HG02623 (cell line): Measurements from ENCODE around the gene SIPA1L2.

Experiments
- ATAC-seq: cut with Tn5 transposase; IDR thresholded peaks from one replicate; pipeline ENCODE4 v1.9.1; 2021; ENCODE audit warnings: moderate library complexity; ENCODE audit not compliant: unreplicated experiment

The SIPA1L2 gene

DNA sequence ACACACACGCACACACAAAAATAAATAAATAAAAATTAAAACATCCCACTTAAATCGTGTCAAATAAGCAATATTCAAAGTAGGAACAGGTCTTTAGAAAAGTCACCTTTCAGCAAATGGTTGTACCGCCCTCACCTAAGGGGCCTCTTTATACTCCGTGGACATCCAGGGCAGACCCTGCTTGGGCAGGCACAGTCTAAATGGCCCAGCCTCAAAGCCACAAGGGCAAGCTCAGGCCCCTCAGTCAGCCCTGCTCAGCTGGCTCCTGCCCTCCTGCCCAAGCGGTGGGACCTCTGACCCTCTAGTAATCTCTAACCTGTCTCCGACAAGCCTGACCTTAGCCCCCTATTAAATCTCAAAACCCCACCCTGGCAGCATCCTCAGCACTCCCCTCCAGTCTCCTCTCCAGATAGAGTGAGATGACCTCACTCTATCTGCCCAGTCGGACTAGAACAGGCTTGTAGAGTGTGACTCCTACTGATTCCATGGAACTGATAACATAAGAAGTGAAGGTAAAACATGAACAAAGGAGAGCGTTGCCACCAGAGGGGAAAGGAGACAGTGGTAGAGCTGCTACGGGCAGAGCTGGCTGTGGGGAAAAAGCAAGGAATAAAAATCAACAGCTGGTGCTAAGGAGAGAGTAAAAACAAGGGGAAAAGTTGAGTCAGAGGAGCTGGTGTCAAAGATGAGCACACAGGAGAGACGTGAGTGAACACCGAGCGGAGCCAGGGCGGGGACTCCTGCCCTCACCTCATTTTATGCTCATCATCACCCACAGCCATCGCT lies 36.0 kb downstream of the SIPA1L2 start:
- ATAC-seq = no peak

DNA sequence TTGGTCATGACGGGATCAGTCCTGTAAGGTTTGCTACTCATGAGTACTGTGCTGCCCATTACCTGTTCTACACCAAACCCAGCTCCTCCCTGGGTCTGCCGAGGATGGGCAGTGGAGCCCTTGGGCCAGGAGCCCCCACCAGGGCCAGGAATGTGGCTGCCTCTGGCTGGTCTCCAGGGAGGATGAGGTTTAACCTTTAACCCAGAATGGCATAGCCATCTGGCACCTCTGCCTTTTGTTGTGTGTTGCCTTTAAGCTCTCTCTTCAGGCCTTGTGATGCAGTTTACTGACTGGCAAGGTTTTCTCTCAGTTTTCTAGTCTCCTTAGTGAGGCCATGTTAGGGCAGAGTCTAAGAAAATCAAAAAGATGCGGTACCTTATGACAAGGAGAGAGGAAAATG lies 38.6 kb downstream of the SIPA1L2 start:
- no peak for ATAC-seq

DNA sequence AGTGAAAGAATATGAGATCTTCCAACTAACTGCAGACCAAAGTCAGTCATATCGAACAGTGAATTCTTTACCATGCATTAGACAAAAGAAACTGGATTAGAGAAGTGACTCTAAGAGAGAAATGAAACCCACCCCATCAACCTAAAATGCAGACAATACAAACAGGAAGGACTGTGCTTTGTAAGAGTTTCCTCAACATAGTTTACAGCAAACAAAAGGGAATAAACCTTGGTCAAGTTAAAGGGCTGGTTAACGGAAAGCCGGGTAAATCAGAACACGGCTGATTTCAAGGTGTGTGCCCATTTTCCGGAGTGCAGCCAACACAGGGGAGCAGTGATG lies 39.2 kb downstream of the SIPA1L2 start:
- ATAC-seq = peak; percentile 84

DNA sequence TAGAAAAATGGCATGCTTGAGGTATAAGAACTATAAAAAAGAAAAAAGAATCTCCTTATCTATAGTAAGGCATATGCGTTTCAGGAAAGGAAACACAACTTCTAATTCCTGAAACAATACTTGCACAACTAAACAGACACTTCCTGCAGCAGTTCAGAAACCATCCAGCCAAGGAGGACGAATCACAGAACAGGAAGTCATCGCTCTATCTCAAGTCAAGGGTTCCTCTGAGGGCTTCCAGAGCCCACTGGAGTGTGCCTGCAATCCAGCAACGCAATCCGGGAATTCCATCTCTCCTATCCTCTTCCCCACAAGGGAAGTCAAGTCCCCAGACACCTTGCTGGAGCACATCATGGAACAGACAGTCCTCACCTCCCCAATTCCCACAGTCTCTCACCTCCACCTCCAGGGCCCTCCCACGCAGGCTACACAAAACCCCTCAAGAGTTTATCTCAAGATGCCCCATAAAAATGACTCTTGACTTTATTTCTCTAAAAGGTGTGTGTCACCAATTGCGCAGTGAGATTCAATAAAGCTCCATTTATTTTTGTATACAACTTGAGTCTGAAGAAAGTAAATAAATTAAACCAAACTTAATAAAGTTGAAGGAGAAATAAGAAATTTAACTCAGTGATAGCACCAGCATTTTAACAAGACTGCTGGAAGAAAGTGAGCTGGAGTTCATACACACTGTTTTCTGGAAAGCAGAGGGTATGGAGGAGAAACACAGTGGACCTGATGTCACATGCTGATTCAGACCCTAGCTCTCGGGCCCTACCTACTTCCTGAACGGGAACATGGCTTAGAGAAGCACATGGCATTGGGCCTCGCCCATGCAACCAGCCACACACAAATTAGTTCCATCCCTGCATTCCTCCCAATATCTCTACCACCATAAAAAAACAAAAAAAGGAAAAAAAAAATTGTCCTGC lies 39.9 kb downstream of the SIPA1L2 start:
- peak; percentile 26 for ATAC-seq

DNA sequence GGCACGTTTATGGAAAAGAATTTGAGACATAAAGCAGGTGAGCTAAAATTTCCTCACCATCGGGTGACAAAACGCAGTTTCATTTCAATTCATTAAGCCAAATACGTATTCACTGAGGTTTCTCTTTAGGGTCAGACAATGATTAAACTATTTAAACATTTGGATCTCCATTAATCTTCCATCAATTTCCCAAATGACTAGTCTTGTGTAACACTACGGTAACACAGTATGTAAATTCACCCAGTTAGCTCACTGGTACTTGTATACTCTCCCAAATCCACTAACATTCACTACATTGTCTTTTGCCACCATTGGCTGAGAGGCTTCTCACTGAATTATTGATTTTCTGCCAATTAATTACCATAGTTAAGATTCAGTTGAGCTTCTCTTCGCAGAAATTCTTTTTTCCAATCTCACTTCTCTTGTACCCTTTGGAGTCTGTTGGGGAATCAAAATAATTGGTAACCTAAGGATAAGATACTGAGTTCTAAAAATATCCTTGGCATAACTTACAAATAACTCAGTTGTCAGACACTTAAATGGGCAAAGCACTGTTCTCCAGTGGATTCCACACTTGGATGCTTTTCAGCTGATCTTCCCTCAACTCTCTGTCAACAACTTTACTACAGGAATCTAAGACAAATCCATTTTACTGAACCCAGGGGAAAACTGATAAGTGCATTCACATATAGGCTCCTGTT lies 40.7 kb downstream of the SIPA1L2 start:
- no peak for ATAC-seq

DNA sequence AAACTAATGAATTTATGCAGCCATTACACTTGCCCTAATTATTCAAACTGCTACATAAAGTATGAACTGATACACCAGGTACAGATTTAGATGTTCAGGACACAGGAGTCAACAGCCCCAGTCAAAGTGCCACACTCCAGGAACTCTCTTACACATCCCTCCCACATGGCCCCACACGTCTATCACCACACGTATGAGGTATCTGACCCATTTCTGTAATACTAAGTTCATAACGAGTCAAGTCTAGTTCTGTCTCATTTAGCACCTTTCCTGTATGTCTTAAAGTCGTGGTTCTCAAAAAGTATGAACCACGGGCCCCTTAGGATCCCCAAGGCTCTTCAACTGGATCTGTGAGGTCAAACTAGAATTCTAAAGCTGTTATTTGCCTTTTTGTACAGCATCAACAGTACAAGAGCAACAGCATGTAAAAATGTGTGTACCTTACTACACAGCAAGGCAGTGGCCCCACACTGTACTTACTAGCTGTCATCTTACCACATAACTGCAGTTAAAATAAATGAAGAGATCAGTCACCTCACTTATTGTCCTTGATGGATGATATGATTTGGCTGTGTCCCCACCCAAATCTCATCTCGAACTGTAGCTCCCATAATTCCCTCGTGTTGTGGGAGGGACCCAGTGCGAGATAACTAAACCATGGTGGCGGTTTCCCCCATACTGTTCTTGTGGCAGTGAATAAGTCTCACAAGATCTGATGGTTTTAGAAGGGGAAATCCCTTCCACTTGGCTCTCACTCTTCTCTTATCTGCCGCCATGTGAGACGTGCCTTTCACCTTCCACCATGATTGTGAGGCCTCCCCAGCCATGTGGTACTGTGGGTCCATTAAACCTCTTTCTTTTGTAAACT lies 42.6 kb downstream of the SIPA1L2 start:
- ATAC-seq = no peak

DNA sequence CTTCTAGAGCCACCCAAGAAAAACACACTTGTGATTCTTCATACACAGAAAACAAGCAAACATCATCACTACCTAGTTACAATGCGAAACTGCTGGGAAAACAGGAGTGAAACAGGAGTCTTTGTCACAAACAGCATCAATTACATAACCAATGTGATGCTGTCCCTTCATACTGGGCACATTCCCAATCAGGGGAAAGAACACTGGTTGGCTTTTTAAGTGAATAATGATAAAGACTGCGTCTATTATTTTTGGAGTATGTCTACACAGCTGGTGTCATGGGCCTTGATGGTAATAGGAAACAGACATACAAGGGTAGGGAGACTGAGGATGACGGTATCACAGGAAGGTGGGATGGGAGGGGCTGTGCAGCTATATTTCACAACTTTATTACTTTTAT lies 43.3 kb downstream of the SIPA1L2 start:
- no peak for ATAC-seq

DNA sequence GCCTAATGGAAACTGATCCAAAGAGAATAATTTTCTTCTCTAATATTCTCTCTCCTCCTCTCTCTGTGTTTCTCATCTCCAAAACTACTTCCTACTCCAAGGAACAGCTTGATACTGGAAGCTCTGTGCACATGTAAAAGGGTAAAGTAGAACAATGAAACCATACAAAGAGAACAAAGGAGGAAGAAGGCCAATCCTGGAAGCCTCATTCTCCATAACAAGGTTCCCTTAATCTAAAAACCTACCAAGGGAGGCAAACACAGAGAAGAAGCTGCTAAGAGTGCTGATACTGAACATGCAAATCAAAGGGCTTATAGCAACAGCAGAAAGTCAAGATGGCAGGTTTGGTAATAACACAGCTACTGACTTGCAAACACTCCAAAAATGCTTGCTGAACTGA lies 44.4 kb downstream of the SIPA1L2 start:
- no peak for ATAC-seq

DNA sequence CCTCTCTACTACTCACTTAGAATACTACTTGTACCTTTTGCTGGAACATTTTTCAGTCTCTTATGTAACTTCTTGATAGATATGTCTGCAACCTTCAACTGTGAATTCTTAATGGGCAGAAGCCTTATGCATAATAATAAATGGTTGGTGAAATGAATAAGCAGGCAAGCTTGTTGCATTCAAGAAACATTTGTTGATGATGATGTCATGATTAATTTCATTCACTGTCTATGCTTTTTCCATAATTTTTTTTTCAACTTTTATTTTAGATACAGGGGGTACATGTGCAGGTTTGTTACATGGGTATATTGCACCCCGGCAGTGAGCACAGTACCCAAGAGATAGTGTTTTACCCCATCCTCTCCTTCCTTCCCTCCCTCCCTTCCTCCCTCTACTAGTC lies 48.0 kb downstream of the SIPA1L2 start:
- no peak for ATAC-seq
